Inferior parietal cortex (tissue), 1 donor: ENCODE data around the gene EBP.
"Not testable (repeated sequence)": the region's sequence is repeated elsewhere in the genome, so short reads cannot be mapped to it uniquely, and the experiment has no call there.

Experiments used
- DNase-seq: peaks from one replicate; pipeline ENCODE4 v3.0.0-alpha.2; 2016; ENCODE audit errors: extremely low spot score

The EBP gene

DNA sequence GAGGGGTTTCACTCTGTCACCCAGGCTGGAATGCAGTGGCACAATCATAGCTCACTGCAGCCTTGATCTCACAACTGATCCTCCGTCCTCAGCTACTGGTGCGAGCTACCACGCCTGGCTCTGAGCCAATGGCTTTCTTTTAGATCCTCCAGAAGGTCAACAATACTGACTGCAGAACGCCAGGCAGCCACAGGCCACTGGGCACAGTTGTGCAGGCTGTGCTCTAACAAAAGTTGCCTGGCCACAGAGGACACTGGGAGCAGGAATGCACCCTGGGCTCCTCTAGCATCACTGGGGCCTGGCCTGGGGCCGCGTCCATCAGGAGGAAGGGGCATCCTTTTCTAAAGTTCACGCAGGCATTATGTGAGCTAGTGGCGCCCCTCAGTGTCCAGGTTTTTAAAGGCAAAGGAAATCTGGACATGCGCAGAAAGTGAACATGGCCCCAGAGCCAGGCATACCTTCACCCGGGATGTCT, 27.7 kb upstream of the EBP start:
- no peak for DNase-seq

- DNase-seq, result no peak
These were observed 24.9 kb upstream of the EBP start for GRCh38 chrX:48496660-48497059.

GRCh38 chrX:48497871-48498270, 23.7 kb upstream of the EBP start:
- no peak for DNase-seq

DNA sequence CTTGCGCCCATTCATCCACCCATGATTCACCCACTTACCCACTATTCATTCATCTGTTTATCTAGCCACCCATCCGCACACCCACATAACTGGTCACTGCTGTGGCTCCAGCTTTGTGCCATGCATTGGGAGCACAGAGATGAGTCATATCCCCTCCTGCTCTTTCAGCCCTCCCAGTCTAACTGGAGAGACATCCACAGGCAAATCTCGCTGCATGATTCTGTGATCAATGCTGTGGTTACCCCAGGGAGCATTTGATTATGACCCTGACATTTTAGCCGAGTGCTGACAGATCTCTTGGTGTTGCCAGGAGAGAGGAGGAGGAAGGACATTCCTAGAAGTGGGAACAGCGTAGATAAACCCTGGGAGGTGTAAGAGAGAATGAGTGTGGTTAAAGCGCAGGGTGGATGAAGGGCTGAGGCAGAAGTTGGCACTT, 23.2 kb upstream of the EBP start:
- no peak for DNase-seq

DNA sequence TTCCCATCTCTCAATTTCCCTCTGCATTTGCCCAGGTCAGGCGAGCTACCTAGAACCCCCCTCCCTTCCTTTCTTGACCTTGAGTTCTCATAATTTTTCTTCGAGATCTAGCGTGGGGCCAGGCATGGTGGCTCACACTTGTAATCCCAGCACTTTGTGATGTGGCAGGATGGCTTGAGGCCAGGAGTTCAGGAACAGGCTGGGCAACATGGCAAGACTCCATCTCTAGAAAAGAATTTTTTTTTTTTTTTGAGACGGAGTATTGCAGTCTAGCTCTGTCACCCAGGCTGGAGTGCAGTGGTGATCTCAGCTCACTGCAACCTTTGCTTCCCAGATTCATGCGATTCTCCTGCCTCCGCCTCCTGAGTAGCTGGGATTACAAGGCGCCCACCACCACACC, 17.3 kb upstream of the EBP start:
- no peak for DNase-seq

GRCh38 chrX:48505481-48505880, 16.1 kb upstream of the EBP start:
- DNase-seq, result no peak

GRCh38 chrX:48507246-48507645, 14.4 kb upstream of the EBP start:
- DNase-seq, result no peak

DNA sequence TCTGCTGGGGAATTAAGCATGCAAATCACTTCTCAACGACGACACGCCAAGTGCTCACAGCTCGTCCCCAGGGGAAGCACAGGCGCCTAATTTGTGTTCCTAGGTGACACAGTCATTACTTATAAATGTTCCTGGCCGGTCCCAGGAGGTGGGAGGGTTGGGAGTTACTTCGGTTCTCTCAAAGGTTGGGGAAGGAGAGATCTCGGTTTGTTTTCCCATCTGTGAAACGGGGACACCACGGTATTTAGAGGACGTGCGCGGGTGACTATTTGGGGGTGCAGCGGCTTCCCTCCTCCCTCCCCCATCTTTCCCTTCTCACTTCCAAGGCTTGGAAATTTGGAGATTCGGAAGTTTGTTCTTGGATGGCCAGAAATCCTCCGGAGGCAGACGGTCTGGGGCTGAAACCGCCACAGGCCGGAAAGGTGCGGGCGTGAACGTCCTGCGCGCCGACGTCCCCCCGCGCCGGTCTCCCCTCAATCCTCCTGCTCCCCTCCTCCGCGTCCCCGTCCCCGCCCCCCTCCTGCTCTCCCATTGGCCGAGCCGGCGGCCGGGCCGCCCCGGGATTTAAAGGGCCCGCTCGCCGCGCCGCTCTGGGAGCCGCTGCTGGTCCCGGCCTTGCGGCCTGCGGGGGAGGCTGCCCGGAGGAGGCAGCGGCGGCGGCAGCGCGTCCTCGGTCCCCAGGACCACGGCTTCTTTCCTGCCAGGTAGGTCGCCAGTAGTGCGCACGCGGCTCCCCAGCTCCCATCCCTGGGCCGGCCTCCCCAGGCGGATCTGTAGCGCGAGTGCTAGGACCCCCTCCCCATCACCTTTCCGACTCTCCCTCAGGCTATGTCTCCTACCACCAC, 13.0 kb upstream of the EBP start, which contains the start of gene PORCN:
TSS of gene PORCN (plus strand) at position 593 of the 845 bp plus-strand sequence. CDS start 829 bp downstream, outside the sequence.
- DNase-seq, result peak; percentile 47

DNA sequence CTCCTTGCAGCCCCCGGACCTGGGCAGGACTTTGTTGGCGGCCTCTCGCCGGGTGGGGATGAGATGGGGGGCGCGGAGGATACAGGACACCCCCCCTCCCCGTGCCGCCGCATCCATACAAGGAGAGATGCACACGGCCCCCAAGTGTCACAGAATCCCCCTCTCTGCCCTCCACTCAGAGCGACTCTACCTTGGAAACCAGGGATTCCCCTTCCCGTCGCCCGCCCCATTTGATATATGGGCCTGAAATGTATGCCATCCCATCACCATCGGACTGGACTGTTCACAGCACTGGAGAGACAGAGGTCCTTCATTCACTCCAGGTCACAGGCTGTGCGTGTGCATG, 12.4 kb upstream of the EBP start:
- DNase-seq, result no peak

DNA sequence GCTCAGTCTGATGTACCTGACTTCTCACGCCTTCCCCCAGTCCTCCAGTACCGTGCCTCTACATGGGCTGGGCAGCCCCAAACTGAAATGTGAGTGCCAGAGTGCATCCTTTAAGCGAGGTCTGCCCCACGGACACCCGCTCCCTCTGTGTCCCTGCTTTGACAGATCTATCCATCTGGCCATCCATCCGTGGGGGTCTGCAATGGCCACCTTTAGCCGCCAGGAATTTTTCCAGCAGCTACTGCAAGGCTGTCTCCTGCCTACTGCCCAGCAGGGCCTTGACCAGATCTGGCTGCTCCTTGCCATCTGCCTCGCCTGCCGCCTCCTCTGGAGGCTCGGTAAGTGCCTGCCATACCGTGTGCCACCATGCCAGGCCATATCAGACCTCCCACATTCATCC, 12.0 kb upstream of the EBP start:
- no peak for DNase-seq

DNA sequence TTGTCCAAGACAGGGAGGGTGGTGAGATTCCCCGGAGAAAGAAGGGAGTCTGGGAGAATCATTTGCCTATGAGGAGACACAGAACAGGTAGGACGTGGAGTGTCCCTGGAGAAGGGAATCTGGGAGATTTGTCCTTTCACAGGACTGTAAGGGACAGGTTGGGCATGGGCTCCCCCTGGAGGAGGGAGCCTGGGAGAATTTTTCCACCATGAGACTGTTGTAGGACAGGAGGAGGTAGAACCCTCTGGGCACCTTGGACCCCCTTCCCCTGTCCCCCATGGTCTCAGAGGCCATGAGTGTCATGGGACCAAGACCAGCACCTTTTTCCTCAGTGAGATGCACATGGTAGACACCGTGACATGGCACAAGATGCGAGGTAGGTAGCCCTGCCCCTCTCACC, 10.0 kb upstream of the EBP start:
- no peak for DNase-seq

DNA sequence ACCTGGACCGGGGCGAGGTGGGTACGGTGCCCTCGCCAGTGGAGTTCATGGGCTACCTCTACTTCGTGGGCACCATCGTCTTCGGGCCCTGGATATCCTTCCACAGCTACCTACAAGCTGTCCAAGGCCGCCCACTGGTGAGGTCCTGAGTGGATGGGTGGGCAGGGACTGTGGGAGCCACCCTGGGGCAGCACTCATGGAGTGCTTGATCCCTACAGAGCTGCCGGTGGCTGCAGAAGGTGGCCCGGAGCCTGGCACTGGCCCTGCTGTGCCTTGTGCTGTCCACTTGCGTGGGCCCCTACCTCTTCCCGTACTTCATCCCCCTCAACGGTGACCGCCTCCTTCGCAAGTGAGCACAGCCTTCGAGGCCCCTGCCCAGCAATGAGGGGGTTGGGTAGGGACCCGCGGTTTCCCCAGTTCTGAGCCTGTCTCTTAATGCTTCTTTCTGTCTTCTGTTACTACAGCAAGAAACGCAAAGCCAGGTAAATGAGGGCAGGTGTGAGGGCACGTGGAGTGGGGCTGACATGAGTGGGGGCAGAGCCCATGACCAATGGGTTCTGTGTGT, 9.2 kb upstream of the EBP start:
- no peak for DNase-seq

- DNase-seq, result no peak
These were observed 7.9 kb upstream of the EBP start for GRCh38 chrX:48513670-48514069.

- DNase-seq, result no peak
These were observed 7.3 kb upstream of the EBP start for GRCh38 chrX:48514126-48514806.

GRCh38 chrX:48514868-48515460, 6.6 kb upstream of the EBP start:
- DNase-seq, result no peak

DNA sequence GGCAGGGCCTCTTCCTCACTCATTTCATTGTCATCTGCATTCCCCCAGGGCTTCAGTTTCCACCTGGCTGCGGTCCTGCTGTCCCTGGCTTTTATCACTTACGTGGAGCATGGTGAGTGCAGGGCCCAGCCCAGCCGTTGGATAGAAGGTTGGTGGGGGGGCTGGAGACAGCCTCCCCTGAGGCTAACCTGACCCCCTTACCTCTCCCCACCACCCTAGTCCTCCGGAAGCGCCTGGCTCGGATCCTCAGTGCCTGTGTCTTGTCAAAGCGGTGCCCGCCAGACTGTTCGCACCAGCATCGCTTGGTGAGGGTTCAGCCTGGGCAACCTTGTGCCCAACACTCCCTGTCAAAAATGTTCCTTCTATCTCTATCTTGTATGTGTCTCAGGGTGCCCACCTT, 5.8 kb upstream of the EBP start:
- no peak for DNase-seq

DNA sequence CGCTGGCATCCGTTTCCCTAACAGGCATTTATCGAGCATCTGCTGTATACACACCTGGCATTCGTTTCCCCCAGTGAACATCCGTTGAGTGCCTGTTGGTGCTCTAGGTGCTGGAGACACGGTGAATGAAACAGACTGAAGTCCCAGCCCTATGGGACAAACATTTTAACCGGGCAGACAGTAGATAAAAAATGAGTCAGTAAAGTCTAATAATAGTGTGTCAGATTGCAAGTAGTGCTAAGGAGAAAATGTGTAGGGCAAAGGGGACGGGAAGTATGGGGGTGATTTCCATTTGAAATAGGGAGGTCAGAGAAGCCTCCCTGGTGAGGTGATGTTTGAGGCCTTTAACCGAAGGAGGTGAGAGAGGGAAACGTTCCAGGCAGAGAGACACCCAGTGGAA, 5.3 kb upstream of the EBP start:
- no peak for DNase-seq

- no peak for DNase-seq
These were observed 4.6 kb upstream of the EBP start for GRCh38 chrX:48516987-48517386.

DNA sequence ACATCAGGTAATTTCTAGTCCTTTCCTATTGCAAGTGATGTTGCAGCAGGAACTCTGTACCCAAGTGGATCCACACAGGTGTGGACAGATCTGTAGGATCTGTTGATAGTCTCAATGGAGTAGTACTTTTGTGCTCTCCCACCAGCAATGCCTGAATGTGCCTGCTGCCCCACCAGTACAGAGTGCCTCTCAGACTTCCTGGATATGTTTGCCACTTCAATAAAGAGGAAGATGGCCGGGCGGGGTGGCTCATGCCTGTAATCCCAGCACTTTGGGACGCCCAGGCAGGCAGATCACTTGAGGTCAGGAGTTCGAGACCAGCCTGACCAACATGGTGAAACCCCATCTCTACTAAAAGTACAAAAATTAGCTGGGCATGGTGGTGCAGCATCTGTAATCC, 2.1 kb upstream of the EBP start:
- not testable (repeated sequence) for DNase-seq

DNA sequence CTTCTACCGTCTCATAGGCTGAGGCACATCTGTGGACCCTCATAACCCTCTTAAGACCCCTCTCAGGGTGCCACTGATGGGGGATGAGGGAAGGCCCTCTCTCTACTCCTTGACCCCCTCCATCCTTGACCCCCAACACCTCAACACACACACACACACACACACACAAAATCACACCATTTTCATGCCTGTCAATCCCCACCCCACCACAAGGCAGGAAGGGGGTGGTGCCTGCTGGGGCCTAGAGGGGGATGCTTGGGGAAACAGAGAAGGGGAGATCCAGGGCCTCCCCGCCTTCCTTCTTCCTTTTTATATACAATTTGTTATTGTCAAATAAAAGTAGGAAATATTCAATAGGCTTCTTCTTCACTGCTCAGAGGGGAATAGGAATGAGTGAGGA, 1.2 kb upstream of the EBP start:
- no peak for DNase-seq

DNA sequence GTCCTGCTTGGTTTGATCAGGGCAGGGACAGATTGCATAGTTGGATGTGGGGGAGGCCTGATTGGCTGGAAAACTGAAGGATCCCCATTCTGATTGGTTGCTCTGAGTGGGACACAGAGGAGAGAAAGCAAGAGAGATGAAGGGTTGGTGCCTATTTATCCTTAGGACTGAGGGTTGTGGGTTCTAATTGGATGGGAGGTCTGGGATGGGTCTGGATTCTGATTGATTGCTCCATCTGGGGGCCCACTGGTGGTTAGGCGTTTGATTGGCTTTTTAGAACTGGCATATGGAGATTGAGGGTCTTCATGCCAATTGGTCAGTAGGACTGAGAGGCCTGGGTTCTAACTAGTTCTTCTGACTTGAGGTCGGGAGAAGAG, 644 bp upstream of the EBP start:
- peak; percentile 10 for DNase-seq

DNA sequence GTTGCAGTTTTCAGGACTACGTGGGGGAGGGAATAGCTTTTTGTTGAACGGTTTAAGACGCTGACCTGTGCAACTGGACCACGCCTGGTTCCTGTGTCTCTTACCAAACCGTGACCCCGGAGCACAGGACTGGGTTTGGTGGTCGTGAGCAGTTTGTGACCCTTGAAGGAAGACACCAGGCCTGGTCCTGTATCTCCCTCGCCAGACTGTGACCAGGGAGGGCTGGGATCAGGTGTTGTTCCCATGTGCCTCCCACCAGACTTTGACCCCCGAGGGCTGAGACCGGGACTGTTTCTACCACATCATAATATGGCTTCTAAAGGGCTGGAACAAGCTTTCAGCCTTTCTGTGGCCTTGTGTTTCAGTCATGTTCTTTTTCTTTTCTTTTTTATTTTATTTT, 683 bp downstream of the EBP start:
- no peak for DNase-seq

DNA sequence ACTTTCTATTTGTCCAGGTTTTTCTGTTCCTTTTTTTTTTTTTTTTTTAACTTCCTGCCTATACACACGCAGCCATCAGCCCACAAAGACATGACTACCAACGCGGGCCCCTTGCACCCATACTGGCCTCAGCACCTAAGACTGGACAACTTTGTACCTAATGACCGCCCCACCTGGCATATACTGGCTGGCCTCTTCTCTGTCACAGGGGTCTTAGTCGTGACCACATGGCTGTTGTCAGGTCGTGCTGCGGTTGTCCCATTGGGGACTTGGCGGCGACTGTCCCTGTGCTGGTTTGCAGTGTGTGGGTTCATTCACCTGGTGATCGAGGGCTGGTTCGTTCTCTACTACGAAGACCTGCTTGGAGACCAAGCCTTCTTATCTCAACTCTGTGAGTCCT, 2.1 kb downstream of the EBP start:
- DNase-seq, result no peak
